WTC11 (cell line): ENCODE results near the gene CTDP1.

Experiments used
- CTCF ChIP-seq: fragments of 200-600 bp; IDR thresholded peaks from 2 replicates; pipeline ENCODE4 v1.8.0; 2022; ENCODE audit warnings: antibody characterized with exemption
- IRF1 ChIP-seq: sonication (generic); formaldehyde crosslinking; IDR thresholded peaks from 2 replicates; pipeline ENCODE4 v1.8.0; 2023; ENCODE audit warnings: missing genetic modification reagents
- JUN ChIP-seq: sonication (generic); formaldehyde crosslinking; IDR thresholded peaks from 2 replicates; pipeline ENCODE4 v1.8.0; 2023; ENCODE audit warnings: mild to moderate bottlenecking, missing genetic modification reagents
- MYBL2 ChIP-seq: sonication (generic); formaldehyde crosslinking; IDR thresholded peaks from 2 replicates; pipeline ENCODE4 v1.8.1; 2023; ENCODE audit warnings: mild to moderate bottlenecking, moderate library complexity, missing genetic modification reagents
- NR2C2 ChIP-seq: sonication (generic); formaldehyde crosslinking; IDR thresholded peaks from 2 replicates; pipeline ENCODE4 v1.8.0; 2022; ENCODE audit warnings: mild to moderate bottlenecking, missing genetic modification reagents
- STAT6 ChIP-seq: sonication (generic); formaldehyde crosslinking; conservative IDR thresholded peaks from 2 replicates; pipeline ENCODE4 v1.8.1; 2023; ENCODE audit warnings: mild to moderate bottlenecking, low read depth, missing genetic modification reagents, moderate library complexity
- TCF7 ChIP-seq: sonication (generic); formaldehyde crosslinking; IDR thresholded peaks from 2 replicates; pipeline ENCODE4 v1.8.0; 2022; ENCODE audit warnings: mild to moderate bottlenecking, low read depth, missing genetic modification reagents, moderate library complexity
- USF2 ChIP-seq: sonication (generic); formaldehyde crosslinking; IDR thresholded peaks from 2 replicates; pipeline ENCODE4 v1.8.1; 2023; ENCODE audit warnings: mild to moderate bottlenecking, missing genetic modification reagents, moderate library complexity
- ZNF232 ChIP-seq: sonication (generic); formaldehyde crosslinking; IDR thresholded peaks from 2 replicates; pipeline ENCODE4 v1.8.0; 2022; ENCODE audit warnings: mild to moderate bottlenecking, missing genetic modification reagents
- TF ChIP-seq, protein P1 (sequence below): fragments of 250-450 bp; sonication (Bioruptor Pico); conservative IDR thresholded peaks from 2 replicates; pipeline ENCODE4 v1.9.0; 2021; ENCODE audit warnings: mild to moderate bottlenecking
- TF ChIP-seq, protein P2 (sequence below): sonication (generic); formaldehyde crosslinking; IDR thresholded peaks from 2 replicates; pipeline ENCODE4 v1.8.1; 2023; ENCODE audit warnings: mild to moderate bottlenecking, missing genetic modification reagents
- TF ChIP-seq, protein P3 (sequence below): sonication (generic); formaldehyde crosslinking; IDR thresholded peaks from 2 replicates; pipeline ENCODE4 v1.8.1; 2023; ENCODE audit warnings: mild to moderate bottlenecking, missing genetic modification reagents, moderate library complexity
- TF ChIP-seq, protein P4 (sequence below): sonication (generic); formaldehyde crosslinking; conservative IDR thresholded peaks from 2 replicates; pipeline ENCODE4 v1.8.1; 2022; ENCODE audit warnings: mild to moderate bottlenecking, missing genetic modification reagents

DNA sequence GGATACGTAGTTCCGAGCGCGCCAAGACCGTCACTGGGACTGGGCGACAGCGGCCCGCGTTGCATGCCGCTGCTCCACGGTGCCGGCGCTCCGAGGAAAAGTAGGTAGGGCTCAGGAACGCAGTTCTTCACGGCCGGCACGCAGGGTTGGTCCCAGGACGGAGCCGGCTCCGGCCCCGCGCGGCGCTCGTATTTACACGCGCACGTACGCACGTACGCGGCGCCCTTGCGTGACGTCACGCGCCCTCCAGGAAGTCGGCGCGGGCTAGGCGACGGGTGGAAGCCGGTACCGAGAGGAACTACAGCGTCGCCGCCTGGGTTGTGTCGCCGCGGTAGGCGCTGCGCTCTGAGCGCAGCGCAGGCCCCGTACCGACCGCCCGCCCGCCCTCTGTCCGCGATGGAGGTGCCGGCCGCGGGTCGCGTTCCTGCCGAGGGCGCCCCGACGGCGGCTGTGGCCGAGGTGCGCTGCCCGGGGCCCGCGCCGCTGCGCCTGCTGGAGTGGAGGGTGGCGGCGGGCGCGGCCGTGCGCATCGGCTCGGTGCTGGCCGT, at the start of gene CTDP1:
- no peak for TF ChIP-seq CTCF
- TF ChIP-seq, protein P1, sequence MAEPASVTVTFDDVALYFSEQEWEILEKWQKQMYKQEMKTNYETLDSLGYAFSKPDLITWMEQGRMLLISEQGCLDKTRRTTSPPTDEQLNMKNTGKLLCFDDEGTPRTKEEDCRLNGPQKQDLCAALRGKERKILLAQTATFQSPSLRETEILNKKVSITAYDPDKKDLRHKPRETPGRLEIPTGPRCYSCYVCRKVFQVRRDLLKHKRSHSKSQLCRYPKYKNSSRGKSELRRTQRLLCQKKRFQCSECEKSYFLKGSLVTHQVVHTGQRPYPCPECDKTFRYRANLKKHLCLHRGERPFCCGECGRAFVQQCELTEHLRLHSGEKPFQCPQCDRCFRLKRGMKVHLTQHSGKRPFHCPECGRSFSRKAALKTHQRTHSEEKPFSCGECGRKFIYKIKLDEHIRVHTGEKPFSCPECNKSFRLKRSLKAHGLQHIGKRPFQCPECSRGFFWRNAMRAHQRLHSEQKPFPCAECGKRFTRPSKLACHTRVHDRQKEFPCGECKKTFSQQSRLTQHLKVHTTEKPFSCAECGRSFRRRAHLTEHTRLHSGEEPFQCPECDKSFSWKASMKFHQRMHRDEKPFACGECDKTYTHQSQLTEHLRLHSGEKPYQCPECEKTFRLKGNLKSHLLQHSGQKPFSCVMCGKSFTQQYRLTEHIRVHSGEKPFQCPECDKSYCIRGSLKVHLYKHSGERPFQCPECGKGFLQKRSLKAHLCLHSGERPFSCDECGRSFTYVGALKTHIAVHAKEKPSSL (CRISPR knock-in tag), result no peak
- TF ChIP-seq NR2C2 (CRISPR knock-in tag), result no peak
- TF ChIP-seq, protein P2, sequence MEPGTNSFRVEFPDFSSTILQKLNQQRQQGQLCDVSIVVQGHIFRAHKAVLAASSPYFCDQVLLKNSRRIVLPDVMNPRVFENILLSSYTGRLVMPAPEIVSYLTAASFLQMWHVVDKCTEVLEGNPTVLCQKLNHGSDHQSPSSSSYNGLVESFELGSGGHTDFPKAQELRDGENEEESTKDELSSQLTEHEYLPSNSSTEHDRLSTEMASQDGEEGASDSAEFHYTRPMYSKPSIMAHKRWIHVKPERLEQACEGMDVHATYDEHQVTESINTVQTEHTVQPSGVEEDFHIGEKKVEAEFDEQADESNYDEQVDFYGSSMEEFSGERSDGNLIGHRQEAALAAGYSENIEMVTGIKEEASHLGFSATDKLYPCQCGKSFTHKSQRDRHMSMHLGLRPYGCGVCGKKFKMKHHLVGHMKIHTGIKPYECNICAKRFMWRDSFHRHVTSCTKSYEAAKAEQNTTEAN (CRISPR knock-in tag), result no peak
- TF ChIP-seq, protein P3, sequence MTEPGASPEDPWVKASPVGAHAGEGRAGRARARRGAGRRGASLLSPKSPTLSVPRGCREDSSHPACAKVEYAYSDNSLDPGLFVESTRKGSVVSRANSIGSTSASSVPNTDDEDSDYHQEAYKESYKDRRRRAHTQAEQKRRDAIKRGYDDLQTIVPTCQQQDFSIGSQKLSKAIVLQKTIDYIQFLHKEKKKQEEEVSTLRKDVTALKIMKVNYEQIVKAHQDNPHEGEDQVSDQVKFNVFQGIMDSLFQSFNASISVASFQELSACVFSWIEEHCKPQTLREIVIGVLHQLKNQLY (CRISPR knock-in tag), result no peak
- no peak for TF ChIP-seq ZNF232 (CRISPR knock-in tag)
- no peak for TF ChIP-seq STAT6 (CRISPR knock-in tag)
- TF ChIP-seq, protein P4, sequence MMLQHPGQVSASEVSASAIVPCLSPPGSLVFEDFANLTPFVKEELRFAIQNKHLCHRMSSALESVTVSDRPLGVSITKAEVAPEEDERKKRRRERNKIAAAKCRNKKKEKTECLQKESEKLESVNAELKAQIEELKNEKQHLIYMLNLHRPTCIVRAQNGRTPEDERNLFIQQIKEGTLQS (CRISPR knock-in tag), result no peak
- TF ChIP-seq USF2, result no peak; the same call in none of the 2 replicates
- no peak for TF ChIP-seq JUN (CRISPR knock-in tag)
- no peak; the same call in 1 of the 2 replicates for TF ChIP-seq MYBL2 (CRISPR knock-in tag)
- TF ChIP-seq TCF7 (CRISPR knock-in tag), result no peak
- no peak for TF ChIP-seq IRF1 (CRISPR knock-in tag)
